Measurements from ENCODE around the gene CHD1L.

- TF ChIP-seq CTCF (IDR thresholded peaks at IDR 0.05) (no peak), EZH2 (IDR thresholded peaks at IDR 0.05) (no peak), EZH2phosphoT487 (IDR thresholded peaks at IDR 0.05) (no peak)
Observed at GRCh38 chr1:147201276-147201675, 41.2 kb upstream of the CHD1L start.
